Testis (tissue), 2 donors: ENCODE data around the gene CLCN4.

ENCODE experiments used
- CTCF ChIP-seq, 3 experiments: fragments of 450-650 bp in 2 of 3; fragments of 200-600 bp in 1 of 3; sonication (generic) in 1 of 3; IDR thresholded peaks; one replicate each; pipeline ENCODE4 v1.5.1; 2016 to 2019; ENCODE audit warnings: antibody characterized with exemption in 3 of 3, mild to moderate bottlenecking in 2 of 3, moderate library complexity in 1 of 3
- POLR2A ChIP-seq: fragments of 450-650 bp; IDR thresholded peaks from one replicate; pipeline ENCODE4 v1.6.1; 2017; ENCODE audit warnings: antibody characterized with exemption, mild to moderate bottlenecking, moderate library complexity

- TF ChIP-seq POLR2A (no peak), CTCF (IDR thresholded peaks at IDR 0.05) (no peak)
Measured at GRCh38 chrX:10143071-10143983, 13.4 kb upstream of the CLCN4 start.
